Activated CD8-positive, alpha-beta T cell treated with anti-CD3 and anti-CD28 coated beads for 36 hours (primary cell): ENCODE data around the gene MSANTD3. TPM values are rescaled to one million over a fixed set of nuclear protein-coding genes. Genes with fewer than 3 reads are reported as not detected.

Experiments used
- ATAC-seq: fragments of 200-7000 bp; cut with Tn5 transposase; one replicate; pipeline ENCODE4 v1.10.0; 2021; ENCODE audit warnings: mild to moderate bottlenecking, moderate library complexity
- CTCF ChIA-PET: fragments of 350-600 bp; sonication (Branson Sonifier 250); formaldehyde crosslinking; loops from one replicate; lab custom pipeline; 2021; ENCODE audit warnings: antibody characterized with exemption; lab: Charles Lee
- POLR2A ChIA-PET: fragments of 350-600 bp; sonication (Branson Sonifier 250); formaldehyde crosslinking; loops from one replicate; lab custom pipeline; 2021; ENCODE audit warnings: antibody characterized with exemption; lab: Charles Lee
- DNase-seq: peaks from one replicate; pipeline ENCODE4 v3.0.0-alpha.2; 2020
- H3K27ac Mint-ChIP-seq: one replicate; pipeline ENCODE4 v1.8.0; 2021; ENCODE audit warnings: mild to moderate bottlenecking, mixed read lengths
- H3K27me3 Mint-ChIP-seq: one replicate; pipeline ENCODE4 v1.8.0; 2021; ENCODE audit warnings: mixed read lengths
- H3K36me3 Mint-ChIP-seq: one replicate; pipeline ENCODE4 v1.8.0; 2021; ENCODE audit warnings: low read depth, mixed read lengths
- H3K4me1 Mint-ChIP-seq: one replicate; pipeline ENCODE4 v1.8.0; 2021; ENCODE audit warnings: low read depth, mixed read lengths
- H3K4me3 Mint-ChIP-seq: one replicate; pipeline ENCODE4 v1.8.0; 2021; ENCODE audit warnings: mild to moderate bottlenecking, moderate library complexity, mixed read lengths
- H3K9me3 Mint-ChIP-seq: one replicate; pipeline ENCODE4 v1.8.0; 2021; ENCODE audit warnings: mixed read lengths
- CTCF ChIP-seq: fragments of 200-600 bp; IDR thresholded peaks from one replicate; pipeline ENCODE4 v1.8.0; 2022; ENCODE audit warnings: antibody characterized with exemption, mild to moderate bottlenecking
- intact Hi-C: fragments of 100-400 bp; cut with micrococcal nuclease; formaldehyde crosslinking; loops from one replicate; pipeline ENCODE4 v1.10.0; 2022
- total RNA-seq, 2 experiments: library from RNA; stranded (reverse); gene quantifications; one replicate each; pipeline ENCODE4 v1.2.3, GENCODE V29; 2021

MSANTD3 gene
- total RNA-seq, 2 experiments from 2014 or later: 13.3 to 14.6 TPM

GRCh38 chr9:100499866-100500265, 72.9 kb downstream of the MSANTD3 start:
- peaks cover 1% of the 10 kb centered on the region for H3K27me3 Mint-ChIP-seq
- no peak for TF ChIP-seq CTCF
- ATAC-seq: no peak
- H3K9me3 Mint-ChIP-seq: no peaks in the 10 kb centered on the region
- ChIA-PET CTCF (no interaction called here), POLR2A (no interaction called here)
- H3K27ac Mint-ChIP-seq: no peak overlapping the region
- H3K4me3 Mint-ChIP-seq: no peak overlapping the region
- H3K36me3 Mint-ChIP-seq: no peaks in the 10 kb centered on the region
- no peaks in the 10 kb centered on the region for H3K4me1 Mint-ChIP-seq
- DNase-seq: no peak
- intact Hi-C loops: no loop called here

Other genes starting within 250 kb of the MSANTD3 start
- gene TEX10, start 74.2 kb upstream of the MSANTD3 start, total RNA-seq: 10 to 100 TPM; 26.6 to 30.2 TPM
- gene TMEFF1, start 46.0 kb downstream of the MSANTD3 start, total RNA-seq: under 1 TPM; 0.68 to 0.78 TPM
- under 1 TPM; 0.09 to 0.11 TPM for gene CAVIN4, start 150.9 kb downstream of the MSANTD3 start, total RNA-seq